ENCODE measurements around the gene ZNF30.

ZNF30 gene

GRCh38 chr19:34974646-34975045, 47.9 kb downstream of the ZNF30 start (continued):
- TF ChIP-seq REST (tag by site-specific recombination; IDR thresholded peaks at IDR 0.05): no peak
- TF ChIP-seq ZNF202 (tag by site-specific recombination; IDR thresholded peaks at IDR 0.05; ENCODE audit: borderline replicate concordance): no peak
- TF ChIP-seq ZNF214 (tag by site-specific recombination; IDR thresholded peaks at IDR 0.05; ENCODE audit: borderline replicate concordance): no peak
- TF ChIP-seq ZNF416 (tag by site-specific recombination; IDR thresholded peaks at IDR 0.05): no peak
- no peak for TF ChIP-seq TCF7L2 (IDR thresholded peaks at IDR 0.05; ENCODE audit: borderline replicate concordance, low read depth, low read length)
- TF ChIP-seq ZBTB10 (tag by site-specific recombination; IDR thresholded peaks at IDR 0.05): no peak
- no peak for TF ChIP-seq ZNF548 (tag by site-specific recombination; IDR thresholded peaks at IDR 0.05)
- no peak for TF ChIP-seq HIC1 (tag by site-specific recombination; IDR thresholded peaks at IDR 0.05)

- ChIA-PET POLR2A (interaction anchor here (0.7 to 1.4 kb wide), 2 partner anchors 25 to 1797 kb away, joined by 5 to 9 read pairs; partner anchors contain the start of gene GRAMD1A), CTCF (interaction anchor here (0.7 to 4.7 kb wide), 10 partner anchors 9 to 115 kb away, joined by 3 to 96 read pairs (median 8); partner anchors contain the start of gene ZNF792)
- H3K9me3 ChIP-seq (ENCODE audit: control insufficient read depth, insufficient read depth, low read depth, low read length): no peaks in the 10 kb centered on the region
- no peak for TF ChIP-seq EGR2 (tag by site-specific recombination; IDR thresholded peaks at IDR 0.05; ENCODE audit: low read depth)
- TF ChIP-seq MYNN (tag by site-specific recombination; IDR thresholded peaks at IDR 0.05; ENCODE audit: borderline replicate concordance): no peak
- no peak for TF ChIP-seq OSR2 (tag by site-specific recombination; IDR thresholded peaks at IDR 0.05)
- no peak for TF ChIP-seq ZNF707 (tag by site-specific recombination; IDR thresholded peaks at IDR 0.05)
- no peak for TF ChIP-seq ZNF202 (tag by site-specific recombination; IDR thresholded peaks at IDR 0.05; ENCODE audit: borderline replicate concordance)
- no peak for TF ChIP-seq KLF1 (tag by site-specific recombination; IDR thresholded peaks at IDR 0.05)
- TF ChIP-seq GLIS1 (tag by site-specific recombination; IDR thresholded peaks at IDR 0.05): no peak
- TF ChIP-seq ZSCAN16 (tag by site-specific recombination; IDR thresholded peaks at IDR 0.05): no peak
- TF ChIP-seq ZNF23 (tag by site-specific recombination; IDR thresholded peaks at IDR 0.05; ENCODE audit: borderline replicate concordance): no peak
- TF ChIP-seq ZNF274 (IDR thresholded peaks at IDR 0.05; ENCODE audit: low read length): no peak
- TF ChIP-seq ZNF274 (tag by site-specific recombination; IDR thresholded peaks at IDR 0.05; ENCODE audit: borderline replicate concordance): no peak
- TF ChIP-seq REPIN1 (tag by site-specific recombination; IDR thresholded peaks at IDR 0.05; ENCODE audit: low read depth): no peak
- no peak for TF ChIP-seq ZNF350 (tag by site-specific recombination; IDR thresholded peaks at IDR 0.05)
- TF ChIP-seq HOXC10 (CRISPR knock-in tag; IDR thresholded peaks at IDR 0.05): no peak
- no peak for TF ChIP-seq ZNF645 (tag by site-specific recombination; IDR thresholded peaks at IDR 0.05)
- no peak for TF ChIP-seq ZNF138 (tag by site-specific recombination; IDR thresholded peaks at IDR 0.05; ENCODE audit: borderline replicate concordance)
- no peak for TF ChIP-seq ZSCAN18 (tag by site-specific recombination; IDR thresholded peaks at IDR 0.05)
- no peak for TF ChIP-seq ZNF747 (tag by site-specific recombination; IDR thresholded peaks at IDR 0.05)
Observed at GRCh38 chr19:34975056-34975455, 48.4 kb downstream of the ZNF30 start.

More at GRCh38 chr19:34975056-34975455, 48.4 kb downstream of the ZNF30 start:
- no peaks in the 10 kb centered on the region; the same call in 1 of the 2 replicates for H3K4me1 ChIP-seq (ENCODE audit: control insufficient read depth, insufficient read depth, low read length)
- no peak overlapping the region for H3K4me3 ChIP-seq (ENCODE audit: low read depth, low read length)
- no peaks in the 10 kb centered on the region for H3K36me3 ChIP-seq (ENCODE audit: control insufficient read depth in 2 of 2, insufficient read depth in 1 of 2, low read length in 2 of 2)
- H3K27ac ChIP-seq (ENCODE audit: extremely low read depth, low read depth, low read length): no peak overlapping the region
